HEK293 (cell line): ENCODE data around the gene KDM4B.

ENCODE experiments used
- CTCF ChIA-PET: fragments of 350-600 bp; formaldehyde crosslinking; extraction: SDS; loops from one replicate; lab custom pipeline; 2021; ENCODE audit warnings: antibody characterized with exemption; lab: Yijun Ruan, JAX
- POLR2A ChIA-PET: fragments of 300-600 bp; formaldehyde crosslinking; extraction: SDS; loops from one replicate; lab custom pipeline; 2020; ENCODE audit warnings: antibody characterized with exemption, inconsistent platforms; lab: Yijun Ruan, JAX
- H3K27ac ChIP-seq: fragments of 200-500 bp; sonication (Bioruptor generic); 2 replicates; pipeline ENCODE4 v1.5.1; 2014; ENCODE audit warnings: low read depth, low read length, control low read depth, inconsistent platforms; ENCODE audit errors: extremely low read depth
- H3K36me3 ChIP-seq, 2 experiments: fragments of 200-500 bp in 1 of 2; sonication (Bioruptor generic) in 1 of 2; 1 replicate in 1 of 2; 2 replicates in 1 of 2; pipeline ENCODE4 v1.5.1; 2014 to 2017; ENCODE audit warnings: inconsistent platforms in 2 of 2, low read length in 2 of 2; ENCODE audit not compliant: control insufficient read depth in 2 of 2, insufficient read depth in 1 of 2
- H3K4me1 ChIP-seq: fragments of 200-500 bp; sonication (Bioruptor generic); 2 replicates; pipeline ENCODE4 v1.5.1; 2014; ENCODE audit warnings: mild to moderate bottlenecking, low read length, inconsistent platforms; ENCODE audit not compliant: control insufficient read depth, insufficient read depth
- H3K4me3 ChIP-seq: 2 replicates; pipeline ENCODE4 v1.5.1; 2011; ENCODE audit warnings: low read depth, mild to moderate bottlenecking, control low read depth, low read length, moderate library complexity
- H3K9me3 ChIP-seq: fragments of 200-500 bp; sonication (Bioruptor generic); 2 replicates; pipeline ENCODE4 v1.5.1; 2014; ENCODE audit warnings: low read depth, low read length, inconsistent platforms; ENCODE audit not compliant: control insufficient read depth, insufficient read depth
- SCRT2 ChIP-seq: fragments of 450-650 bp; formaldehyde crosslinking; IDR thresholded peaks from 2 replicates; pipeline ENCODE4 v1.5.1; 2016; ENCODE audit warnings: missing biosample characterization, missing genetic modification characterization
- ZIC2 ChIP-seq: fragments of 450-650 bp; formaldehyde crosslinking; IDR thresholded peaks from 2 replicates; pipeline ENCODE4 v1.5.1; 2016; ENCODE audit warnings: missing biosample characterization, missing genetic modification characterization
- ZNF114 ChIP-seq: fragments of 450-650 bp; formaldehyde crosslinking; IDR thresholded peaks from 2 replicates; pipeline ENCODE4 v1.5.0; 2017; ENCODE audit warnings: missing biosample characterization, missing genetic modification characterization
- ZNF174 ChIP-seq: fragments of 450-650 bp; formaldehyde crosslinking; IDR thresholded peaks from 2 replicates; pipeline ENCODE4 v1.5.0; 2017; ENCODE audit warnings: missing biosample characterization, mild to moderate bottlenecking, missing genetic modification characterization
- ZNF184 ChIP-seq: fragments of 450-650 bp; IDR thresholded peaks from 2 replicates; pipeline ENCODE4 v1.5.1; 2018; ENCODE audit warnings: missing biosample characterization, mild to moderate bottlenecking, missing genetic modification characterization
- ZNF366 ChIP-seq: fragments of 450-650 bp; formaldehyde crosslinking; conservative IDR thresholded peaks from 2 replicates; pipeline ENCODE4 v1.5.1; 2016; ENCODE audit warnings: missing biosample characterization, missing genetic modification characterization
- ZNF473 ChIP-seq: fragments of 450-650 bp; formaldehyde crosslinking; IDR thresholded peaks from 2 replicates; pipeline ENCODE4 v1.5.1; 2017; ENCODE audit warnings: missing biosample characterization, missing genetic modification characterization
- ZNF585B ChIP-seq: fragments of 450-650 bp; formaldehyde crosslinking; IDR thresholded peaks from 2 replicates; pipeline ENCODE4 v1.5.1; 2016; ENCODE audit warnings: missing biosample characterization, missing genetic modification characterization
- ZNF600 ChIP-seq: fragments of 450-650 bp; formaldehyde crosslinking; IDR thresholded peaks from 2 replicates; pipeline ENCODE4 v1.5.1; 2016; ENCODE audit warnings: missing biosample characterization, missing genetic modification characterization
- ZNF621 ChIP-seq: fragments of 450-650 bp; formaldehyde crosslinking; IDR thresholded peaks from 2 replicates; pipeline ENCODE4 v1.5.1; 2017; ENCODE audit warnings: missing biosample characterization, missing genetic modification characterization
- ZNF664 ChIP-seq: fragments of 450-650 bp; formaldehyde crosslinking; IDR thresholded peaks from 2 replicates; pipeline ENCODE4 v1.5.1; 2016; ENCODE audit warnings: missing biosample characterization, missing genetic modification characterization
- ZSCAN30 ChIP-seq: fragments of 450-650 bp; IDR thresholded peaks from 2 replicates; pipeline ENCODE4 v1.5.1; 2018; ENCODE audit warnings: missing biosample characterization, mild to moderate bottlenecking, missing genetic modification characterization, moderate library complexity
- TF ChIP-seq, protein P1 (sequence below): fragments of 450-650 bp; formaldehyde crosslinking; IDR thresholded peaks from 2 replicates; pipeline ENCODE4 v1.5.1; 2016; ENCODE audit warnings: missing biosample characterization, missing genetic modification characterization
- TF ChIP-seq, protein P2 (sequence below): fragments of 450-650 bp; formaldehyde crosslinking; IDR thresholded peaks from 2 replicates; pipeline ENCODE4 v1.5.1; 2016; ENCODE audit warnings: missing biosample characterization, missing genetic modification characterization
- TF ChIP-seq, protein P3 (sequence below): fragments of 450-650 bp; IDR thresholded peaks from 2 replicates; pipeline ENCODE4 v1.5.1; 2018; ENCODE audit warnings: missing biosample characterization, missing genetic modification characterization
- TF ChIP-seq, protein P4 (sequence below): fragments of 450-650 bp; formaldehyde crosslinking; IDR thresholded peaks from 2 replicates; pipeline ENCODE4 v1.5.1; 2016; ENCODE audit warnings: missing biosample characterization, missing genetic modification characterization
- TF ChIP-seq, protein P5 (sequence below): fragments of 450-650 bp; formaldehyde crosslinking; IDR thresholded peaks from 2 replicates; pipeline ENCODE4 v1.5.1; 2016; ENCODE audit warnings: missing biosample characterization, missing genetic modification characterization

Gene KDM4B

DNA sequence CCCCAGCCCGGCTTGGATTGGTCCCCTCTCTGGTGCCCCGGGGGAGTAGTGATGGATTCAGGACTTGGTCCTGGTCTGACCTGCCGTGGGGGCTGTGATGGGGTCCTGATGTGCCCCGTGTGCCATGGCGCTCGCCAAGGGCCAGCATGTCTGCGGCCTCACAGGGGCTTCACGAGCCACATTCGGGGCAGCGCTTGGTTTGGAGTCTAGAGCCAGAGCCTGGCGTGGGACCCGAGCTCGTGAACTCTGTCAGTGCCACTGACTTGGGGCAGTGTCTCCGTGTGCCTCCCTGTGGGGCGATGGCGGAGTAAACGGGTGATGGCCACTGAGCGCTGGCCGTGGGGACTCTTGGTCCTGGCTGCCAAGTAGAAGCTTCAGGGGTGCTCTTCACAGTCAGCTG is 17.1 kb downstream of the KDM4B start:
- ChIA-PET POLR2A (interaction anchor here (1.0 kb wide), 1 partner anchor 58 kb away, joined by 3 read pairs; no protein-coding TSS in a partner anchor), CTCF (interaction anchor here (0.6 to 3.7 kb wide), 4 partner anchors 16 to 1164 kb away, joined by 3 to 21 read pairs (median 3); no protein-coding TSS in a partner anchor)
- H3K36me3 ChIP-seq, result no peaks in the 10 kb centered on the region; a peak in 1 of 3 replicates
- no peak overlapping the region for H3K4me3 ChIP-seq
- no peak for TF ChIP-seq ZIC2
- TF ChIP-seq ZSCAN30, result no peak
- TF ChIP-seq ZNF184 (tag by site-specific recombination), result no peak
- no peak for TF ChIP-seq ZNF585B (tag by site-specific recombination)
- TF ChIP-seq, protein P1, sequence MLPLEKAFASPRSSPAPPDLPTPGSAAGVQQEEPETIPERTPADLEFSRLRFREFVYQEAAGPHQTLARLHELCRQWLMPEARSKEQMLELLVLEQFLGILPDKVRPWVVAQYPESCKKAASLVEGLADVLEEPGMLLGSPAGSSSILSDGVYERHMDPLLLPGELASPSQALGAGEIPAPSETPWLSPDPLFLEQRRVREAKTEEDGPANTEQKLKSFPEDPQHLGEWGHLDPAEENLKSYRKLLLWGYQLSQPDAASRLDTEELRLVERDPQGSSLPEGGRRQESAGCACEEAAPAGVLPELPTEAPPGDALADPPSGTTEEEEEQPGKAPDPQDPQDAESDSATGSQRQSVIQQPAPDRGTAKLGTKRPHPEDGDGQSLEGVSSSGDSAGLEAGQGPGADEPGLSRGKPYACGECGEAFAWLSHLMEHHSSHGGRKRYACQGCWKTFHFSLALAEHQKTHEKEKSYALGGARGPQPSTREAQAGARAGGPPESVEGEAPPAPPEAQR (tag by site-specific recombination), result no peak
- TF ChIP-seq ZNF366 (tag by site-specific recombination), result no peak
- no peak for TF ChIP-seq ZNF664 (tag by site-specific recombination)
- no peak for TF ChIP-seq ZNF473 (tag by site-specific recombination)
- no peak for TF ChIP-seq SCRT2
- TF ChIP-seq, protein P2, sequence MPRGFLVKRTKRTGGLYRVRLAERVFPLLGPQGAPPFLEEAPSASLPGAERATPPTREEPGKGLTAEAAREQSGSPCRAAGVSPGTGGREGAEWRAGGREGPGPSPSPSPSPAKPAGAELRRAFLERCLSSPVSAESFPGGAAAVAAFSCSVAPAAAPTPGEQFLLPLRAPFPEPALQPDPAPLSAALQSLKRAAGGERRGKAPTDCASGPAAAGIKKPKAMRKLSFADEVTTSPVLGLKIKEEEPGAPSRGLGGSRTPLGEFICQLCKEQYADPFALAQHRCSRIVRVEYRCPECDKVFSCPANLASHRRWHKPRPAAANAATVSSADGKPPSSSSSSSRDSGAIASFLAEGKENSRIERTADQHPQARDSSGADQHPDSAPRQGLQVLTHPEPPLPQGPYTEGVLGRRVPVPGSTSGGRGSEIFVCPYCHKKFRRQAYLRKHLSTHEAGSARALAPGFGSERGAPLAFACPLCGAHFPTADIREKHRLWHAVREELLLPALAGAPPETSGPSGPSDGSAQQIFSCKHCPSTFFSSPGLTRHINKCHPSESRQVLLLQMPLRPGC (tag by site-specific recombination), result no peak
- TF ChIP-seq, protein P3, sequence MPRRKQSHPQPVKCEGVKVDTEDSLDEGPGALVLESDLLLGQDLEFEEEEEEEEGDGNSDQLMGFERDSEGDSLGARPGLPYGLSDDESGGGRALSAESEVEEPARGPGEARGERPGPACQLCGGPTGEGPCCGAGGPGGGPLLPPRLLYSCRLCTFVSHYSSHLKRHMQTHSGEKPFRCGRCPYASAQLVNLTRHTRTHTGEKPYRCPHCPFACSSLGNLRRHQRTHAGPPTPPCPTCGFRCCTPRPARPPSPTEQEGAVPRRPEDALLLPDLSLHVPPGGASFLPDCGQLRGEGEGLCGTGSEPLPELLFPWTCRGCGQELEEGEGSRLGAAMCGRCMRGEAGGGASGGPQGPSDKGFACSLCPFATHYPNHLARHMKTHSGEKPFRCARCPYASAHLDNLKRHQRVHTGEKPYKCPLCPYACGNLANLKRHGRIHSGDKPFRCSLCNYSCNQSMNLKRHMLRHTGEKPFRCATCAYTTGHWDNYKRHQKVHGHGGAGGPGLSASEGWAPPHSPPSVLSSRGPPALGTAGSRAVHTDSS (tag by site-specific recombination), result no peak
- peaks cover 16% of the 10 kb centered on the region for H3K4me1 ChIP-seq
- no peaks in the 10 kb centered on the region for H3K9me3 ChIP-seq
- H3K27ac ChIP-seq, result peak overlapping the region; percentile 20; the same call in 1 of the 2 replicates

DNA sequence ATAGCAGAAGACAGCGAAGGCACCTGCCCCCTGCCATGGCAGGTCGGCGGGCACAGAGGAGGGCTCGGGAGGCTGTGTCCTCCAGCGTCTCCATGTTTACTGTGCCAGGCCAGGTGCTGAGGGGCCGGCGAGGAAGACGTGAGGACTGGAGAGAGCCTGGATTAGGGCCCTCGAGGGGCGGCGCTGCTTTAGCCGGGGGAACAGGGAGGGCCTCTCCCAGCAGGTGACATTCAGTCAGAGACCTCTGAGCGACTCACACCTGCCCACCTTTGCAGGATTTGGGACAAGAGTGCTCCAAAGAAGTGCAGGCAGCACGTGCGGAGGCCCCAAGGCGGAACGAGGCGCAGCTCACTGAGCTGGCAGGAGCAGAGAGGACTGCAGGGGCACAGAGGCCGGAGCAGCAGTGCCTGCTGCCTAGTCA is 17.6 kb downstream of the KDM4B start:
- H3K4me1 ChIP-seq, result peaks cover 16% of the 10 kb centered on the region
- peak overlapping the region; percentile 20; the same call in 1 of the 2 replicates for H3K27ac ChIP-seq
- TF ChIP-seq ZNF174, result no peak
- TF ChIP-seq ZNF114 (tag by site-specific recombination), result no peak
- no peak for TF ChIP-seq ZNF621 (tag by site-specific recombination)
- TF ChIP-seq, protein P4, sequence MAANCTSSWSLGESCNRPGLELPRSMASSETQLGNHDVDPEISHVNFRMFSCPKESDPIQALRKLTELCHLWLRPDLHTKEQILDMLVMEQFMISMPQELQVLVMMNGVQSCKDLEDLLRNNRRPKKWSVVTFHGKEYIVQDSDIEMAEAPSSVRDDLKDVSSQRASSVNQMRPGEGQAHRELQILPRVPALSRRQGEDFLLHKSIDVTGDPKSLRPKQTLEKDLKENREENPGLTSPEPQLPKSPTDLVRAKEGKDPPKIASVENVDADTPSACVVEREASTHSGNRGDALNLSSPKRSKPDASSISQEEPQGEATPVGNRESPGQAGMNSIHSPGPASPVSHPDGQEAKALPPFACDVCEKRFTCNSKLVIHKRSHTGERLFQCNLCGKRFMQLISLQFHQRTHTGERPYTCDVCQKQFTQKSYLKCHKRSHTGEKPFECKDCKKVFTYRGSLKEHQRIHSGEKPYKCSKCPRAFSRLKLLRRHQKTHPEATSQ (tag by site-specific recombination), result no peak
- TF ChIP-seq, protein P5, sequence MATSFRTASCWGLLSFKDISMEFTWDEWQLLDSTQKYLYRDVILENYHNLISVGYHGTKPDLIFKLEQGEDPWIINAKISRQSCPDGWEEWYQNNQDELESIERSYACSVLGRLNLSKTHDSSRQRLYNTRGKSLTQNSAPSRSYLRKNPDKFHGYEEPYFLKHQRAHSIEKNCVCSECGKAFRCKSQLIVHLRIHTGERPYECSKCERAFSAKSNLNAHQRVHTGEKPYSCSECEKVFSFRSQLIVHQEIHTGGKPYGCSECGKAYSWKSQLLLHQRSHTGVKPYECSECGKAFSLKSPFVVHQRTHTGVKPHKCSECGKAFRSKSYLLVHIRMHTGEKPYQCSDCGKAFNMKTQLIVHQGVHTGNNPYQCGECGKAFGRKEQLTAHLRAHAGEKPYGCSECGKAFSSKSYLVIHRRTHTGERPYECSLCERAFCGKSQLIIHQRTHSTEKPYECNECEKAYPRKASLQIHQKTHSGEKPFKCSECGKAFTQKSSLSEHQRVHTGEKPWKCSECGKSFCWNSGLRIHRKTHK, result no peak
- no peak for TF ChIP-seq ZNF473 (tag by site-specific recombination)
- peak; percentile 89 for TF ChIP-seq ZNF600 (tag by site-specific recombination)
- TF ChIP-seq, all 188 proteins: peak for 1
- Histone ChIP-seq H3K4me3 (no peak overlapping the region), H3K36me3 (no peaks in the 10 kb centered on the region; a peak in 1 of 3 replicates), H3K9me3 (no peaks in the 10 kb centered on the region)
- POLR2A ChIA-PET, result interaction anchor here (0.7 to 1.0 kb wide), 2 partner anchors 15 to 58 kb away, joined by 3 read pairs; no protein-coding TSS in a partner anchor
- CTCF ChIA-PET, result interaction anchor here (0.6 to 3.7 kb wide), 2 partner anchors 15 to 1165 kb away, joined by 3 to 21 read pairs; no protein-coding TSS in a partner anchor
